NCI-H128 (cell line): ENCODE measurements around the gene ARHGEF28.
A peak's percentile ranks its signal among the peaks of the same experiment; 100 is the strongest.

ENCODE experiments used
- DNase-seq: peaks from one replicate; lab custom pipeline; 2025; ENCODE audit not compliant: unreplicated experiment; lab: John Stamatoyannopoulos, UW

The ARHGEF28 gene

GRCh38 chr5:73935719-73936118 is 309.7 kb downstream of the ARHGEF28 start:
- DNase-seq: no peak

GRCh38 chr5:73938280-73938937 is 312.4 kb downstream of the ARHGEF28 start:
- no peak for DNase-seq

DNA sequence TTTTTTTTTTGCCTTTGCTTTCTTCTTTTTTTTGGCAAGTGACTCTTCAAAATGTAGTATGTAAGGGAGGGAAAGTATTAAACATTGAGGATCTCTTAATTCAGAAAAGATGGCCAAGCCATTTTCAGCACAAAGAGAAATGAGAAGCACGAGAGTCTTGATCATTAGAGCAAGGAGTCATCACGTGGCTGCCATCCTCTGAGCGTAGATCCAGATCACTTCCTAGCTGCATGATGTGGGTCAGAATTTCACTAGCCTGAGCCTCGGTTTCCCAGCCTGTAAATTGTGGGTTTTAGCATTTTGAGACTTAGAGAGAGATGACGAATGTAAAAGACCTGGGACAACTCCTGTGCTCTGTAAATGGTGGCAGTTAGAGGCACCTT is 312.9 kb downstream of the ARHGEF28 start:
- no peak for DNase-seq

DNA sequence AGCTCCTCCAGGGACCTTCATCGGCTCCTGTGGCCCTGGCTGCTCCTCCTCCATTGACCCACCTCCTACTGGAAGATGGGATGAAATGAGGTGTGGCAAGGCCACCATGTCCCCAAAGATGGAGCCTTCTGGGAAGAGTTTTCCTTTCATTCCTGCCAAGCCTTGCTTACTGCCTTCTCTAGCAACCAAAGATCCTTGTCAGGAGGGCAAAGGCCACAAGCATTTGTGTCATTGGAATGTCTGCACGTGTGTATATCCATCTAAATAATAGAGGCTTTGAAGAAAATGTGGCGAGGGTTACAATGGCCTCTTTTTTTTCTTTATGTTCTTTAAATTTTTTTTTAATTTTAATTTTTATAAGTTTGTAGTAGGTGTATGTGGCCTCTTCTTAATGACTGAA is 313.6 kb downstream of the ARHGEF28 start:
- no peak for DNase-seq

DNA sequence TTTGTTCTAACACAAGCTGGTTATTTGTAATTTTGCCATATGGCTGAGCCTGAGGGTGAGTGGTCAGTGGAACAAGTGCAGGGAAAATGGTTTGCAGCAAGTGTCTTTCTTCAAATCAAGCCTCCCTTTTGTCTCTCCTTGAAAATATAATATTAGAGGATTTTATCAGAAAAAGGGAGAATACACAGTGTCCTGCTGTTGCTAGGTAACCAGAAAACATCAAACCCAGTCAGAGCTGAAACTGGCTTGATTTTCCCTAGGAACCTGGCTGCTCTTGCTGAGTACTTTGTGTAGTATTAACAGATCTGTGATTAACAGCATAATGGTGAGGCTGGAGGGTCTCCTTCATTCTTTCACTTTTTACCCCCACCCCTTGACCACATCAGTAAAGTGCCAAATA is 314.0 kb downstream of the ARHGEF28 start:
- DNase-seq: no peak

- no peak for DNase-seq
Observed at GRCh38 chr5:73940801-73941200, 314.8 kb downstream of the ARHGEF28 start.

DNA sequence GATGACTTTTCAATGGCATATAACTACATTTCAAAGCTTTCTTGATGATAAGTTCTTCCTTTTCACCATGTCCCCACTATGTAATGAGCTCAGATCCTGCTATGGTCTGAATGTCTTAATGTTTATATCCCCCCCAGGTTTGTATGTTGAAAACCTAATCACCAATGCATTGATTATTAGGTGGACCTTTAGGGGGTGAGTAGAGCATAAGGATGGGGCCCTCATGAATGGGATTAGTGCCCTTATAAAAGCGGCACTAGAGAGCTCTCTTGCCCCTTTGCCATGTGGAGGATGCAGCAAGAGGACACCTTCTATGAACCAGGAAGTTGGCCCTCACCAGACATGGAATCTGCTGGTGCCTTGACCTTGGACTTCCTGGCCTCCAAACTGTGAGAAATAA is 316.8 kb downstream of the ARHGEF28 start:
- no peak for DNase-seq

DNA sequence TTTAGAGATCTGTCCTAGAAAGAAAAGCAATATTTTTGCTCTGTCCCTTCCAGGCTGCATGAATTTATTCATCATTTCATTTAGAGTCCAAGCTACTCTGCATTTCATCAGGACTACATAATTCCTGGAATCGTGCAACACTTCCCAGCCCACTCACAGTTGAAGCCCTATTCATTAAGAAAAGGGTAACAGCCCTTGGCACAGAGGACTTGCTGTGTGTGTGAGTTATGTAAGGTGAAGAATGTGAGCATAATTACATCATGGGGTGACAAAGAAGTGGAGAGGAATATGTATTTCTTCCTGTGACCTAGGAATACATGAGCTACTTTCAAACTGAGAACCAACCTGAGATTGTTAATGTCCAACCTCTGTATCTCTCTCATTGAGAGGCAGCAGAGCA is 317.4 kb downstream of the ARHGEF28 start:
- DNase-seq: no peak

DNA sequence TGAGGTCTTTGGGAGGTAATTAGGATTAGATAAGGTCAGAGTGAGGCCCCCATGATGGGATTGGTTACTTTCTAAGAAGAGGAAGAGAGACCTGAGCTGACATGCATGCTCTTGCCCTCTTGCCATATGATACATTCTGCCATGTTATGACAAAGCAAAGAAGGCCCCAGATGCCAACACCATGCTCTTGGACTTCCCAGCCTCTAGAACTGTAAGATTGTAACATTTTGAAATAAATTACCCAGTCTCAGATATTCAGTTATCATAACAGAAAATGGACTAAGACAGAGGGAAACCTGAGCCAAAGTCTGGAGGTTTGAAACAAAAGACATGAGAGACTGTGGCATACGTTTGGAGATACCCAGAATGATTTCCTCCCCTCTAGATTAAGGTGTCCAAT is 318.6 kb downstream of the ARHGEF28 start:
- no peak for DNase-seq

DNA sequence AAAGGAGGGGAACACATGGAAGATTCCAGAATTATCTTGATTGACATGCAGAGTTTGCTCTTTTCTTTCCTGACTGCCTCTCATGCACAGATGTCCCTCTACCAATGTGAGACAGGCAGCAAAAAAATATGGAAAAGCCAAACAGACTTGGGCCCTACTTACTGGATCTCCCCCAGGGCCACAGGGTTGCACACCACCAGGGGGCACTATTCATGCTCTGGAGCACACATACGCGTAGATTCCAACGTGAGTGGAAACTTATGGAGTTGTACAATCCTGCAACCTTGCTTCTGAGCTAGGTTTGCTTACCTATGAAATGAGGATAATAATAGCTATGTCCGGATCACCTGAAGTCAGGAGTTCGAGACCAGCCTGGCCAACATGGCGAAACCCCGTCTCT is 319.5 kb downstream of the ARHGEF28 start:
- DNase-seq: no peak

DNA sequence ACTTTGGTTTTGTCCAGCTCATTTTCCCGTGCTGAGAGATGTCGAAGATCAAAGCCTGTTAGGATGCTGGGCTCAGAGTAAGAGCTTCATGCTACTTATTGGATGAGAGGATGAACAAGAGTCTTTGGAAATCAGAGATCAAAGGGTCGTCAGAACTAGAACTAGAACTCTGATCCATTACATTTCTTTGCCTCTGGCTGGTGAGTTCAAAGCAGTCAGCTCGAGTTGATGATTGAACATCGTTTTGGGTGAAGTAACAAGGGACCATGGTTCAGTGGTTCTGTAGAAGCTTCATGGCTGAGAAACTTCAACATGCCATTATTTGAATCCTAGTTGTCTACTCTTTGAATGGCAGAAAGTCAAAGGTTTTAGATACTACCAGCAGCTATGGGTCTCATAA is 320.3 kb downstream of the ARHGEF28 start:
- no peak for DNase-seq

- no peak for DNase-seq
Observed at GRCh38 chr5:73946919-73947602, 321.1 kb downstream of the ARHGEF28 start.

- peak; percentile 1 for DNase-seq
Observed at GRCh38 chr5:73947906-73948640, 322.1 kb downstream of the ARHGEF28 start.

GRCh38 chr5:73948720-73949119 is 322.7 kb downstream of the ARHGEF28 start:
- DNase-seq: no peak

GRCh38 chr5:73950441-73950873 is 324.5 kb downstream of the ARHGEF28 start:
- no peak for DNase-seq

GRCh38 chr5:73950912-73951430 is 325.0 kb downstream of the ARHGEF28 start:
- no peak for DNase-seq

DNA sequence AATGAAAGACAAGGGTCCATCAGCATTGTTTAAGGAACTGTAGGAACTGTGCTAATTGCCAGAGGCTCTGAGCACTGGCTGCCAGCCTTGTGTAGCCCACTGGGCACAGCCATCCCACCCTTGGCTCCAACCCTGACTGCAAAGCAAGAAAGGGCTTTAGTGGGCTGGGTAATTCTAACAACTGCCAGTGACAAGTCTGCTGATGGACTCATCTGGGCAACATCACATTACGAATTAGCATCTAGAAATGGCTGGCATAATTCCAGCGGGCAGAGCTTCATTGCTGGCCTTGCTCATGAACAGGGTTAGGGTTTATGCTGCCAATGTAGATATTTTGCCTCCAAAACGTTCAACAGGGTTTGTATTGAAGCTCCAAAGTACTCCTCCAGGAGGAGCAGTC is 326.9 kb downstream of the ARHGEF28 start:
- no peak for DNase-seq

DNA sequence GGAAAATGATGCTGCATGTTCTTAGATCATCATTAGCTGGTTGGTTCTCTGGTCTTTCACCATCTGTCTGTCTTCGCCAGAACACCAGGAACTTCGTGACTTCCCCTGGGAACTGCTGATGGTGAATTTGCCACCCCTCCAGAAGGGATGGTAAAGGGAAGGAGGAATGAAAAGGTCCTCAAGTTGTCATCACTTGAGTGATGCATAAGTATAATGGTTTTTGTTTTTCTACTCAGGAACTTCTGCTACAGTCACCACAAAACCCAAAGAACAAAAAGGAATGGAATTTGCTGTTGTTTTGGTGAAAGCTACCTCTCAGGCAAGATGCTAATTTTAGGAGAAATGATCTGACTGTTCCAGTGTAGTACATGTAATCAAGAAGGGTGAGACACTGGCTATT is 328.4 kb downstream of the ARHGEF28 start:
- no peak for DNase-seq

- DNase-seq: no peak
Observed at GRCh38 chr5:73955271-73955846, 329.4 kb downstream of the ARHGEF28 start.

DNA sequence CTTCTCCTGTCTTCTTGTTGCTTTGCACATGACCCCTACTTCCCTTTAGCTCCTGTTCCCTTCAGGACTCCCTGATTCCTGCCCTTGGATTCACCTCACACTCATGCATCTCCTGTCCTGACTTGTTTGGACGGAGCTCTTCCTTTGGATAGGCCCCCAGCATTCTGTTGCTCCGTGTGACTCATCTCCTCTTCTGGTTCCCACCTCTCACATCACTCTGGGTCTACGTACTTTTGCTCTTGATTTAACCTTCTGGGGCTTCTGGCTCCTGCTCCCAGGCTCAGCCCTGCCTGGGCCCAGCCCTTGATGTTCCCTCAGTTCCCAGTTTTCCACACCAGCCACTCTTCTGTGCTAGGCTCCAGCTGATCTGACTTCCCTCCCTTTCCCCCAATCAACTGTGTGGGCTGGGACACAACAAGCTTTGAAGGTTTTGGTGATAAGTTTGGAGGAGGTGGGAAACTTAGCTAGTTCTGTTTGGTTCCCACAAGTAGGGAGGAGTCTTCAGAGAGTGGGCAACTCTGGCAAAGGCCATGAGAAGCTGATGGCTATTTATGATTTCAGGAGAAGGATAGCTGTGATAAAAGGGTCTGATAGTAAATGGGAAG is 331.5 kb downstream of the ARHGEF28 start:
- DNase-seq: no peak

DNA sequence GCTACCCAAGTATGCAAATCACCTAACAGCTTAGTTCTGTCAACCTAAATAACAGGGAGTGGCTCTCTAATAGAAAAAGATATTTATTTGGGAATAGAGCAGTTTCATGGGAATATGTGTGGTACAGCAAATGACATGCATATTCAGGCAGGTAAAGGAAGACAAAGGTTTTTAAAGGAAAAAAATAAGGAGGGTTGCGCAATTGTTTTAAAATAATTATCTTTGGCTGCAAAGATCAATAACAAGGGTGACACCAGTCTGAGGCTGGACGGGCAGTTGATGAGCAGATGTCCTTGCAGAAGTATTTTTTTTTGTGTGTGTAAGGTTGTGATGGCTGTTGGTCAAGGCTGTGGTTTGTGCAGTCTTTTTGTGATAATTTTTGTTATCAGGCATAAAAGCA is 332.0 kb downstream of the ARHGEF28 start:
- no peak for DNase-seq
